Right renal pelvis (tissue), 4 donors: ENCODE data around the gene QRFP. TPM values are rescaled to one million over a fixed set of nuclear protein-coding genes. Genes with fewer than 3 reads are reported as not detected.

Experiments used
- polyA plus RNA-seq, 4 donors: library from polyadenylated mRNA; unstranded; fragments of 120-200 nt; gene quantifications; one replicate each; pipeline ENCODE4 v1.2.1, GENCODE V29; 2013; ENCODE audit not compliant: insufficient read length in 4 of 4

Gene QRFP
- polyA plus RNA-seq, 4 donors, result 0.27 to 0.38 (median 0.30) TPM

Other genes starting within 250 kb of the QRFP start
- not detected for gene PRDM12, start 232.2 kb downstream of the QRFP start, polyA plus RNA-seq
- gene EXOSC2, start 203.0 kb downstream of the QRFP start, polyA plus RNA-seq, result 10 to 100 TPM; 34.2 to 41.5 (median 36.3) TPM
- 10 to 100 TPM; 82.1 to 89.5 (median 82.7) TPM for gene ABL1, start 61.6 kb downstream of the QRFP start, polyA plus RNA-seq
- under 1 TPM; 0.17 to 0.60 (median 0.37) TPM for gene FIBCD1, start 42.4 kb upstream of the QRFP start, polyA plus RNA-seq
- gene LAMC3, start 112.4 kb upstream of the QRFP start, polyA plus RNA-seq, result 10 to 100 TPM; 20.1 to 31.2 (median 25.5) TPM
- 100 to 1,000 TPM; 374 to 426 (median 388) TPM for gene AIF1L, start 199.7 kb upstream of the QRFP start, polyA plus RNA-seq
- 10 to 100 TPM; 44.5 to 61.3 (median 50.6) TPM for gene NUP214, start 228.8 kb upstream of the QRFP start, polyA plus RNA-seq